GM12875 (cell line): ENCODE results near the gene SERPINB10.

Experiments used
- H3K4me3 ChIP-seq: one replicate; pipeline ENCODE4 v1.5.1; 2011; ENCODE audit warnings: low read depth, low read length, control low read depth
- CTCF ChIP-seq: IDR thresholded peaks from 2 replicates; pipeline ENCODE4 v1.5.1; 2011; ENCODE audit warnings: low read depth, mild to moderate bottlenecking, control low read depth, inconsistent platforms, low read length, moderate library complexity, borderline replicate concordance; ENCODE audit not compliant: insufficient read depth

The SERPINB10 gene

GRCh38 chr18:63907664-63908063 is at the start of gene SERPINB10:
TSS of gene SERPINB10 (plus strand) at chr18:63907958. CDS start at chr18:63915511, 7,553 bp downstream.
- TF ChIP-seq CTCF = no peak
- no peak within 1 kb of the TSS for H3K4me3 ChIP-seq

- H3K4me3 ChIP-seq = no peak overlapping the region
- TF ChIP-seq CTCF = no peak
Observed at GRCh38 chr18:63858456-63858855, 49.3 kb upstream of the SERPINB10 start.

- TF ChIP-seq CTCF = no peak
- H3K4me3 ChIP-seq = no peak overlapping the region
Observed at GRCh38 chr18:63859781-63860475, 47.8 kb upstream of the SERPINB10 start.

- no peak for TF ChIP-seq CTCF
- no peak overlapping the region for H3K4me3 ChIP-seq
Observed at GRCh38 chr18:63860531-63860930, 47.2 kb upstream of the SERPINB10 start.

GRCh38 chr18:63867368-63868125 is 40.2 kb upstream of the SERPINB10 start:
- no peak overlapping the region for H3K4me3 ChIP-seq
- no peak for TF ChIP-seq CTCF

- no peak overlapping the region for H3K4me3 ChIP-seq
- no peak for TF ChIP-seq CTCF
Observed at GRCh38 chr18:63868546-63868945, 39.2 kb upstream of the SERPINB10 start.

- H3K4me3 ChIP-seq = no peak overlapping the region
- no peak for TF ChIP-seq CTCF
Observed at GRCh38 chr18:63869374-63869773, 38.4 kb upstream of the SERPINB10 start.
